Measurements from ENCODE around the gene SLC9C2. TPM values are rescaled to one million over a fixed set of nuclear protein-coding genes. Genes with fewer than 3 reads are reported as not detected.

The SLC9C2 gene
- total RNA-seq, 1 experiment from 2014 or later: not detected

- H4K8ac ChIP-seq (replicated peaks; ENCODE audit: insufficient read length, low read depth, low read length): no peak overlapping the region
- H3K4ac ChIP-seq (ENCODE audit: low read depth, low read length): no peak overlapping the region
- no peaks in the 10 kb centered on the region for H4K20me1 ChIP-seq (ENCODE audit: control insufficient read depth, insufficient read depth, insufficient read length)
- no peak overlapping the region for H3K4me2 ChIP-seq (ENCODE audit: insufficient read depth, insufficient read length, low read length)
- no peaks in the 10 kb centered on the region for H3K27me3 ChIP-seq (ENCODE audit: insufficient read depth, low read length)
- H2BK120ac ChIP-seq (ENCODE audit: low read depth, low read length, poor library complexity, severe bottlenecking): no peak overlapping the region
- TF ChIP-seq CTCF (conservative IDR thresholded peaks at IDR 0.05): no peak
- no peak overlapping the region for H3K9ac ChIP-seq (ENCODE audit: extremely low read depth, insufficient read length, low read length)
- no peak overlapping the region for H3K18ac ChIP-seq (ENCODE audit: insufficient read length, low read depth, low read length)
- no peaks in the 10 kb centered on the region for H3K23me2 ChIP-seq (ENCODE audit: insufficient read length, low read depth, low read length, poor library complexity, severe bottlenecking)
- H2AFZ ChIP-seq (ENCODE audit: low read length): no peak overlapping the region
- H3K9me3 ChIP-seq (ENCODE audit: control insufficient read depth, low read depth, low read length): no peaks in the 10 kb centered on the region
- H3K14ac ChIP-seq (ENCODE audit: insufficient read depth, low read length): no peak overlapping the region
- Mint-ChIP-seq H3K27ac (no peak overlapping the region), H3K36me3 (ENCODE audit: insufficient read depth in 1 of 3, low read depth in 3 of 3) (peaks cover 26 to 51% (median 46%) of the 10 kb centered on the region in 3 experiments), H3K27me3 (ENCODE audit: low read depth) (no peaks in the 10 kb centered on the region), H3K4me1 (peaks cover 5 to 15% of the 10 kb centered on the region in 2 experiments; a peak in 2 of 4 replicates), H3K4me3 (no peak overlapping the region), H3K9me3 (peaks cover 7 to 16% of the 10 kb centered on the region in 2 experiments; a peak in 4 of 5 replicates)
- no peak overlapping the region for H2BK5ac ChIP-seq (ENCODE audit: insufficient read length, low read length)
- DNase-seq: no peak
- H3K56ac ChIP-seq (ENCODE audit: insufficient read length, low read depth, low read length): no peak overlapping the region
- no peak overlapping the region for H4K5ac ChIP-seq (ENCODE audit: insufficient read length, low read depth, low read length)
- no peak overlapping the region for H2BK15ac ChIP-seq (ENCODE audit: low read depth, low read length)
- no peak overlapping the region for H2BK20ac ChIP-seq (ENCODE audit: low read depth, low read length, poor library complexity, severe bottlenecking)
- no peaks in the 10 kb centered on the region; the same call in 1 of the 2 replicates for H3K4me1 ChIP-seq (ENCODE audit: insufficient read depth, low read length)
- no peaks in the 10 kb centered on the region for H3K79me2 ChIP-seq (ENCODE audit: insufficient read depth, low read length)
- H3K27ac ChIP-seq (ENCODE audit: insufficient read length, low read depth, low read length): no peak overlapping the region
- H2BK12ac ChIP-seq (ENCODE audit: insufficient read length, low read depth, low read length): no peak overlapping the region
- no peak overlapping the region for H3K23ac ChIP-seq (ENCODE audit: insufficient read length, low read depth, low read length)
- no peak overlapping the region for H2AK5ac ChIP-seq (ENCODE audit: insufficient read length, low read length)
- no peaks in the 10 kb centered on the region for H3K79me1 ChIP-seq (ENCODE audit: insufficient read depth, low read depth, low read length, poor library complexity, severe bottlenecking)
- H3T11ph ChIP-seq (ENCODE audit: low read length): no peak overlapping the region
- no CpG with 5 or more reads among the region's 4 CpGs for WGBS (ENCODE audit: extremely low coverage, insufficient read length, low lambda C conversion rate)
- H4K91ac ChIP-seq (ENCODE audit: insufficient read length, low read depth, low read length): no peak overlapping the region
These were observed 143.0 kb downstream of the SLC9C2 start for GRCh38 chr1:173459885-173460284.
